AG09309 (cell line): ENCODE measurements around the gene TMED6.
A peak's percentile ranks its signal among the peaks of the same experiment; 100 is the strongest.

Experiments
- DNase-seq: peaks from one replicate; pipeline ENCODE4 v3.0.0-alpha.2; 2010; ENCODE audit warnings: low read depth
- H3K4me3 ChIP-seq: 2 replicates; pipeline ENCODE4 v1.5.1; 2011; ENCODE audit warnings: mild to moderate bottlenecking, low read depth, low read length, moderate library complexity; ENCODE audit not compliant: control insufficient read depth
- TF ChIP-seq, protein P1 (sequence below): IDR thresholded peaks from 2 replicates; pipeline ENCODE4 v1.5.1; 2011; ENCODE audit warnings: mild to moderate bottlenecking, low read depth, low read length, inconsistent platforms; ENCODE audit not compliant: insufficient read depth, control insufficient read depth; ENCODE audit errors: missing control alignments

TMED6 gene

DNA sequence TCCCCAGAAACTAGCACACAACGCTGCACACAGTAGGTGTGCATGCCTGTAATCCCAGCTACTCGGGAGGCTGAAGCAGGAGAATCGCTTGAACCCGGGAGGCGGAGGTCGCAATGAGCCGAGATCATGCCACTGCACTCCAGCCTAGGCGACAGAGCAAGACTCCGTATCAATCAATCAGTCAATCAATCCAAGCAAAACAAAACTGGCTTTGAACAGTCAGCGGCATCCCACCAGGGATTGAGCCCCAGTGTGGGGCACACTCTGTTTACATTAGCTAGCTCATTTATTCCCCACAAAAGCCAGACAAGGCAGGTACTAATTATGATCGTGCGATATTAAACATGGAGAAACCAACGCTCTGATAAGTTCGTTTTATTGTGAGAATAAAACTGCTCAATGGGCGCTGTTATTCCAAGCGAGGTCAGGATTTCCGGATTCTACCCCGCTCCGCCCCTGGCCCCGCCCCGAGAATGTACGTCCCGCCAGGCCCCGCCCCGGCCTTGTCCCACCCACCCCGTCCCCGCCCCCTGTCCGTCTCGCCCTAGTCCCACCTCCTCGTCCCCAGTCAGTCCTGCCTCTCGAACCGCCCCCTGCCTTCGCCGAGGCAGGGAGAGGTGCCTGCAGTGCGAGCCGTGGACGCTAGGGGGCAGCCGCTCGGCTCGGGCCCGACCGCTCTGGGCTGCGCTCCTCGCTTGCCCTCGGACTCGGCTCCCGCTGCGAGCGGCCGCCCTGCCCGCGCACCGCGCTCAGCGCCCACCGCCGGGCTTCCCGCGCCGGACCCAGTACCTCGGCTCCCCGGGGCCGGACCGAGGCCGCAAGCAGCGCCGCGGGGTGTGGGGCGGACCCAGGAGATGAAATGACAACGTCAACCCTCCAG lies 40.7 kb downstream of the TMED6 start, which contains the start of gene VPS4A:
VPS4A (plus strand) TSS at position 698 of the 880 bp plus-strand sequence; CDS start at position 860, 162 bp downstream.
- peak; percentile 86 for DNase-seq
- H3K4me3 ChIP-seq: peak within 1 kb of the TSS; percentile 96
- TF ChIP-seq, protein P1, sequence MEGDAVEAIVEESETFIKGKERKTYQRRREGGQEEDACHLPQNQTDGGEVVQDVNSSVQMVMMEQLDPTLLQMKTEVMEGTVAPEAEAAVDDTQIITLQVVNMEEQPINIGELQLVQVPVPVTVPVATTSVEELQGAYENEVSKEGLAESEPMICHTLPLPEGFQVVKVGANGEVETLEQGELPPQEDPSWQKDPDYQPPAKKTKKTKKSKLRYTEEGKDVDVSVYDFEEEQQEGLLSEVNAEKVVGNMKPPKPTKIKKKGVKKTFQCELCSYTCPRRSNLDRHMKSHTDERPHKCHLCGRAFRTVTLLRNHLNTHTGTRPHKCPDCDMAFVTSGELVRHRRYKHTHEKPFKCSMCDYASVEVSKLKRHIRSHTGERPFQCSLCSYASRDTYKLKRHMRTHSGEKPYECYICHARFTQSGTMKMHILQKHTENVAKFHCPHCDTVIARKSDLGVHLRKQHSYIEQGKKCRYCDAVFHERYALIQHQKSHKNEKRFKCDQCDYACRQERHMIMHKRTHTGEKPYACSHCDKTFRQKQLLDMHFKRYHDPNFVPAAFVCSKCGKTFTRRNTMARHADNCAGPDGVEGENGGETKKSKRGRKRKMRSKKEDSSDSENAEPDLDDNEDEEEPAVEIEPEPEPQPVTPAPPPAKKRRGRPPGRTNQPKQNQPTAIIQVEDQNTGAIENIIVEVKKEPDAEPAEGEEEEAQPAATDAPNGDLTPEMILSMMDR: peak; percentile 81

- H3K4me3 ChIP-seq: no peak overlapping the region
- no peak for DNase-seq
- TF ChIP-seq, protein P1: no peak
Measured at GRCh38 chr16:69309316-69309715, 42.3 kb downstream of the TMED6 start.

DNA sequence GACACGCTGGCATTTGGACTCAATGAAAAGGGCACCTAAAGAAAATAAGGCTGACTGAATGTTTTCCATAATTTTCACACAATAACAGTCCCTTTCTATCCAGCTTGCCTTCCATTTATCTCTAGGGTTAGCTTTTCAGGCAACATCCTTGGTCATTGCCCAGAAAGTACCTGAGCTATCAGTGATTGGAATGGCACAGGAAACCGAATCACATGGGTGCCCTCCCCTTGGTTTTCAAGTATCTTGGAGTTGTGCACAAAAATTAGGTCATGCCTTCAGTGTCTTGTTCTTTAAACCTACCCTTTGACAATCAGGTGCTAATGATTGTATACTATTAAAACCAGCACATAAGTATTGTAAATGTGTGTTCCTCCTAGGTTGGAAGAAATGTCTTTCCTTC lies 43.7 kb downstream of the TMED6 start:
- no peak overlapping the region for H3K4me3 ChIP-seq
- DNase-seq: no peak
- TF ChIP-seq, protein P1: no peak

DNA sequence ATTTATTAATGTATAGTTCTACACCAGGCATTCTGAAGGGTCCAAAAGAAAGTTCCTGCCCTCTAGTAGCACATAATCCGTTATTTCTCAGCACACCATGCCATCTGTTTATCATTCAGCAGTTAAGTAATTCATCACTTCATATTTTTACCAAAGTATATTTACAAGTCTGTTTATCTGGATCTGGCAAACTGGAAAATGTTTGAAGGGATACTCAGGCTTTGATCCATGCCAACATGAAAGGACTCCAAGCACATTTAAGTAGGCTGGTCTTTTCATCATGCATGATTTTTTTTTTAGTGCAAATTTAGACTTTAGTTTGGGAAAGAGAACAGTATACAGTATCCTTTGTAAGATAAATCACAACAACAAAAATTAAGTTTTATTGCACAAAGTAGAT lies 44.5 kb downstream of the TMED6 start:
- DNase-seq: no peak
- TF ChIP-seq, protein P1: no peak
- no peak overlapping the region for H3K4me3 ChIP-seq

- H3K4me3 ChIP-seq: no peak overlapping the region
- TF ChIP-seq, protein P1: no peak
- no peak for DNase-seq
Measured at GRCh38 chr16:69306031-69306430, 45.6 kb downstream of the TMED6 start.

DNA sequence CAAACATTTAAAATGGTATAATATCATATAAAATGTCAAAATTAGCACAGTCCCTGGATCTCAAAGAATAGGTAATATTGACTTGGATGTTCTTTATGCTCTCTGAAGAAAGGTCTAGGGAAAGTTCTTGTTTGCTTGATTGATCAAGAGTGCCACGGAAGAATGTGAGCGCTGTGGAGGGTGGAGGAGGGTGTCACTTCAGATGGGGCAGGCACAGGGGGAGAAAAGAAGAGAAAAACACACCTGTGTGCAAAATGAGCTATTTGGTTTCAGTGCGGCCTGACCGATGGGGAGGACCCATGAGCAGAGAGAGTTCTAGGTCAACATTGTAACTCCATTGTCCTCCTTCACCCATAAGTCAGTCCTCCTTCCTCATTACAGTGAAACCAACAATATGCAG lies 49.3 kb downstream of the TMED6 start:
- H3K4me3 ChIP-seq: no peak overlapping the region
- no peak for DNase-seq
- TF ChIP-seq, protein P1: no peak
